Measurements from ENCODE around the gene DNLZ. TPM values are rescaled to one million over a fixed set of nuclear protein-coding genes. Genes with fewer than 3 reads are reported as not detected.

DNLZ gene
- total RNA-seq, 2 donors from 2014 or later: 24.1 to 31.3 TPM

DNA sequence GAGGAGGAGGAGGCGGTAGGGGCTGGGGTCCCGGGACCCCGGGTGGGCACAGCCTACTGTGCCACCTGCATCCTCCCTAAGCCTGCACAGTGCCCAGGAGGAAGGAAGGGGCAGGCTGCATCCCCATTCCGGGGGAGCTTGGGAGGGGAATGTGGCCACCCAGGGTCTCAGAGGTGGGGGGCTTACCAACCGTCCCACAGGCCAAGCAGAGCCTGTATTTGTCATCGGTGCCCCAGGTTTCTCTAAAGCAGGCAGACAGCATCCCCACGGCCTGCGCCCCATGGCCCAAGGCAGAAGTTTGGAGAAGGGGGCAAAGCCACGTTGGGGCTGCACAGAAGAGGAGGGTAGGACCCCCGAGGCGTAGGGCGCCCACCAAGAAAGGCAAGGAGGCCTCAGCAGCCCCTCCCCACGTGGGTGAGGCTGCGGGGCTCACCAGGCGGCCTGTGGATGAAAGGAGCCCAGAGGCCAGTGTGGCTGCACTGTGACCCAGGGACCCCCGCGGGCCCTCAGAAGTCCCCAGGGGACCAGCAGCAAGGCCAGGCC lies 36.7 kb downstream of the DNLZ start:
- H3K9me3 ChIP-seq: no peaks in the 10 kb centered on the region
- intact Hi-C loops (cut with DNase I): no loop called here

DNA sequence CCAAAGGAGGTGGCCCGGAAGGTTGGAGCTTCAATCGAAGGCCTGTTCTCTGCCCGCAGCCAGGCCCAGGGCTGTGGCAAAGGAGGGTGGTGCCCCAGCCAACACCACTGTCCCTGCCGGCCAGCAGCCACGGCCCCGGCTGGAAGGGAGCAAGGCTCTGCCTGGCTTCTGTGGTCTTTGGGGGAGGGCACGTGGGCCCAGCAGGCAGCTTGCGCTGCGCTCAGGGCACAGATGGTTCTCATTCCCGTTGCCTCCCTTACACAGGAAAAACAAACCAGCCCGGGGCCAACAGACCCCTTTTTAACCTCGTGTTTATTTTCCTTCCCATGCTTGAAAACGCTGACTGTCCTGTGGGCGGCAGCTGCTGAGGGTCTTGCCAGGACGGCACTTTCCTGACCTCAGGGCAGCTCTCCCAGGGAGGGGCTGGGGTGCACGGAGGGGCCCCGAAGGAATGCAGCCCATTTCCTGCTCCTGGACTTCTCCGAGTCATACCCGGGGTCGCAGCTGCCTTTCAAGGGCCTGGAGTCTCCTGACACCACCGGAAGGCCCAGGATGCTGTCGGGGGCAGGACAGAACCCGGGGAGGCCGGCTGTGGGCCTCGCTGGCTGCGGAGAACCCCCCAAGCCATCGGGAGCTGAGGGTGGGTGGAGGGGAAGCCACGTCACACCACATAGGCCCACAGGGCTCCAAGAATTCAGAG lies 37.3 kb downstream of the DNLZ start:
- TF ChIP-seq, protein P1, sequence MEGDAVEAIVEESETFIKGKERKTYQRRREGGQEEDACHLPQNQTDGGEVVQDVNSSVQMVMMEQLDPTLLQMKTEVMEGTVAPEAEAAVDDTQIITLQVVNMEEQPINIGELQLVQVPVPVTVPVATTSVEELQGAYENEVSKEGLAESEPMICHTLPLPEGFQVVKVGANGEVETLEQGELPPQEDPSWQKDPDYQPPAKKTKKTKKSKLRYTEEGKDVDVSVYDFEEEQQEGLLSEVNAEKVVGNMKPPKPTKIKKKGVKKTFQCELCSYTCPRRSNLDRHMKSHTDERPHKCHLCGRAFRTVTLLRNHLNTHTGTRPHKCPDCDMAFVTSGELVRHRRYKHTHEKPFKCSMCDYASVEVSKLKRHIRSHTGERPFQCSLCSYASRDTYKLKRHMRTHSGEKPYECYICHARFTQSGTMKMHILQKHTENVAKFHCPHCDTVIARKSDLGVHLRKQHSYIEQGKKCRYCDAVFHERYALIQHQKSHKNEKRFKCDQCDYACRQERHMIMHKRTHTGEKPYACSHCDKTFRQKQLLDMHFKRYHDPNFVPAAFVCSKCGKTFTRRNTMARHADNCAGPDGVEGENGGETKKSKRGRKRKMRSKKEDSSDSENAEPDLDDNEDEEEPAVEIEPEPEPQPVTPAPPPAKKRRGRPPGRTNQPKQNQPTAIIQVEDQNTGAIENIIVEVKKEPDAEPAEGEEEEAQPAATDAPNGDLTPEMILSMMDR (IDR thresholded peaks at IDR 0.05): no peak
- no peak for TF ChIP-seq POLR2A (IDR thresholded peaks at IDR 0.05)
- Histone ChIP-seq H3K9me3 (no peaks in the 10 kb centered on the region), H3K27ac (no peak overlapping the region), H3K27me3 (no peaks in the 10 kb centered on the region), H3K4me3 (no peak overlapping the region), H3K36me3 (replicated peaks in 1 of 2; ENCODE audit: insufficient read depth in 1 of 2, low read depth in 2 of 2) (no peaks in the 10 kb centered on the region), H3K4me1 (peaks cover 13% of the 10 kb centered on the region)
- 64 to 69% methylated on average over 17 to 24 of the region's 28 CpGs for WGBS, 2 donors
- intact Hi-C loops (cut with DNase I): no loop called here
- DNase-seq: no peak
- ATAC-seq: no peak

More for the DNA sequence above, 36.7 kb downstream of the DNLZ start:
- 39 to 80% methylated on average over 2 to 13 of the region's 17 CpGs for WGBS, 2 donors
- DNase-seq (no peak), ATAC-seq (no peak)
- Histone ChIP-seq H3K4me1 (peaks cover 13% of the 10 kb centered on the region), H3K27me3 (no peaks in the 10 kb centered on the region), H3K4me3 (no peak overlapping the region), H3K36me3 (replicated peaks in 1 of 2; ENCODE audit: insufficient read depth in 1 of 2, low read depth in 2 of 2) (no peaks in the 10 kb centered on the region), H3K27ac (peak overlapping the region in 1 of 4 donors; percentile 12)
- TF ChIP-seq, protein P1 (IDR thresholded peaks at IDR 0.05): no peak
- no peak for TF ChIP-seq POLR2A (IDR thresholded peaks at IDR 0.05)

DNA sequence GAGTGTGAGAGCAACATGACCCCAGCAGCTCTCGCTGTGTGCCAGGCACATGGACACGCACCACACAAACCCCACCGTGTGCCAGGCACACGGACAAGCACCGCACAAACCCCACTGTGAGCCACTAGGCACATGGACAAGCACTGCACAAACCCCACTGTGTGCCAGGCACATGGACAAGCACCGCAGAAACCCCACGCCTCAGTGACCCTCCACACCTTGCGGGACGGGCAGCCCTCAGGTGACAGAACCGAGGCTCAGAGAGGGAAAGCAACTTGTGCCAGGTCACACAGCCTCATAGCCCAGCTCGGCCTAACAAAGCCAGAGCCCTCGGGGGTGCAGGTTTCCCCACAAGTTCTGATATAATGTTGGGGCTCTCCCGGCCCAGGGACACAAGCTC lies 38.2 kb downstream of the DNLZ start:
- WGBS, 2 donors: 87 to 88% methylated on average over 3 to 12 of the region's 13 CpGs
- TF ChIP-seq, protein P1 (IDR thresholded peaks at IDR 0.05): no peak
- no peak for TF ChIP-seq POLR2A (IDR thresholded peaks at IDR 0.05)
- H3K36me3 ChIP-seq (replicated peaks in 1 of 2; ENCODE audit: insufficient read depth in 1 of 2, low read depth in 2 of 2): no peaks in the 10 kb centered on the region
- no peak overlapping the region for H3K4me3 ChIP-seq
- H3K9me3 ChIP-seq: no peaks in the 10 kb centered on the region
- H3K27ac ChIP-seq: no peak overlapping the region
- no peaks in the 10 kb centered on the region for H3K27me3 ChIP-seq
- ATAC-seq (no peak), DNase-seq (no peak)
- peaks cover 13% of the 10 kb centered on the region for H3K4me1 ChIP-seq
- intact Hi-C loops (cut with DNase I): no loop called here

DNA sequence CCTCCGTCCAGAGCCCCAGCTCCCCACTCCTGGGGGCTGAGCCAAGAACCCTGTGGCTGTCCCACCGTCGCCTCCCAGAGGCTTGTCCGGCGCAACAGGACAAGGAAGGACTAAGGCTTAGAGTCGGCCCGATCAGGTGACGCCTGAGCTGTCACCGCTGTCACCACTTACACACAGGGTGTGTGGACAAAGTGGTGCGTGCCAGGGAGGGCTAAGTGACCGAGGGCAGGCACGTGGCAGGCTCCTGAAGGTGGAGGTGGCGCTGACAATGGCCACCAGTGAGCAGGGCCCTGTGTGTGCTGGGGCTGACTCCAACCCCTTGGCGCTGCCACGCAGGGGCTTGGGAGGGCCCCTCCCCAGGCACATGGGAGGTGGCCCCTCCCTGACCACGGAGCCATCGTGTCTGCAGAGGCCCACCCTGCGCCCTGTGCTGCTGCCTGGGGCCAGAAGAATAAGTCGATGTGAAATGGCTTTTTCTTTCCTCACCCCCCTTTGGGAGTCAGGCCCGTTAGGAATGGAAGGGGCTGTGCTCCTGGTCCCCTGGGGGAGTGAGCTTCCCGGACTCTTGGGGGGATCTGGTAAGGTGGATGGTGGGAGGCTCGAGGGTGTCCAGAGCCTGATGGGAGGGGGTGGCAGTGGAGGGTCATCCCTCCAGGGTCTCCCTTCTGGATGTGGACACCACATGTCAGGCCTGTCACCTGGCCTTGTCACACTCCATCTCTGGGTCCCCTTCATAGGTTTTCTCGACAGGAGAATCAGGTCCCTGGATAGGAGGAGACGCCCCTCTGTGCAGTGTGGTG lies 38.8 kb downstream of the DNLZ start:
- Histone ChIP-seq H3K27ac (peak overlapping the region in 1 of 4 donors; percentile 21), H3K27me3 (no peaks in the 10 kb centered on the region), H3K9me3 (no peaks in the 10 kb centered on the region), H3K4me3 (no peak overlapping the region), H3K36me3 (replicated peaks in 1 of 2; ENCODE audit: insufficient read depth in 1 of 2, low read depth in 2 of 2) (no peaks in the 10 kb centered on the region), H3K4me1 (peaks cover 13% of the 10 kb centered on the region)
- peak; percentile 55 for ATAC-seq
- WGBS, 2 donors: 54 to 59% methylated on average over 3 to 21 of the region's 24 CpGs
- DNase-seq: peak; percentile 45 to 79 (median 67)
- intact Hi-C loops (cut with DNase I): no loop called here
- TF ChIP-seq, protein P1 (IDR thresholded peaks at IDR 0.05): no peak
- no peak for TF ChIP-seq POLR2A (IDR thresholded peaks at IDR 0.05)
